ENCODE measurements around the gene BMPR1B. TPM values are rescaled to one million over a fixed set of nuclear protein-coding genes. Genes with fewer than 3 reads are reported as not detected.

BMPR1B gene
- total RNA-seq, 4 donors from 2014 or later, result 0.46 to 1.3 (median 0.88) TPM

- intact Hi-C loops (cut with DNase I; ENCODE audit: low total_unique reads), result no loop called here
- no peak for TF ChIP-seq POLR2A (IDR thresholded peaks at IDR 0.05)
- no peak for TF ChIP-seq CTCF (IDR thresholded peaks at IDR 0.05)
- DNase-seq (ENCODE audit: low spot score in 2 of 2), result no peak
Measured at GRCh38 chr4:94882756-94883155, 125.0 kb downstream of the BMPR1B start.

GRCh38 chr4:94887027-94887426, 129.3 kb downstream of the BMPR1B start:
- intact Hi-C loops (cut with DNase I; ENCODE audit: low total_unique reads), result no loop called here
- TF ChIP-seq CTCF (IDR thresholded peaks at IDR 0.05), result no peak
- TF ChIP-seq POLR2A (IDR thresholded peaks at IDR 0.05), result no peak
- no peak overlapping the region for H3K4me3 ChIP-seq (ENCODE audit: low read depth, poor library complexity, severe bottlenecking)
- 85 to 86% methylated on average over 3 of the region's 3 CpGs for WGBS, 2 donors
- no peak for DNase-seq (ENCODE audit: low spot score in 2 of 2)

More at GRCh38 chr4:94882756-94883155, 125.0 kb downstream of the BMPR1B start:
- 74 to 86% methylated on average over 2 of the region's 2 CpGs for WGBS, 2 donors
- no peak overlapping the region for H3K4me3 ChIP-seq (ENCODE audit: low read depth, poor library complexity, severe bottlenecking)

GRCh38 chr4:94889523-94889922, 131.8 kb downstream of the BMPR1B start:
- TF ChIP-seq POLR2A (IDR thresholded peaks at IDR 0.05), result no peak
- TF ChIP-seq CTCF (IDR thresholded peaks at IDR 0.05), result no peak
- WGBS, 2 donors, result 70 to 71% methylated on average over 1 of the region's 1 CpG
- intact Hi-C loops (cut with DNase I; ENCODE audit: low total_unique reads), result no loop called here
- no peak overlapping the region for H3K4me3 ChIP-seq (ENCODE audit: low read depth, poor library complexity, severe bottlenecking)
- DNase-seq (ENCODE audit: low spot score in 2 of 2), result no peak

- H3K4me3 ChIP-seq (ENCODE audit: low read depth, poor library complexity, severe bottlenecking), result no peak overlapping the region
- 49 to 56% methylated on average over 3 of the region's 3 CpGs for WGBS, 2 donors
- no peak for DNase-seq (ENCODE audit: low spot score in 2 of 2)
- no peak for TF ChIP-seq CTCF (IDR thresholded peaks at IDR 0.05)
- TF ChIP-seq POLR2A (IDR thresholded peaks at IDR 0.05), result no peak
- intact Hi-C loops (cut with DNase I; ENCODE audit: low total_unique reads), result no loop called here
Measured at GRCh38 chr4:94889946-94890345, 132.2 kb downstream of the BMPR1B start.

GRCh38 chr4:94890579-94890978, 132.8 kb downstream of the BMPR1B start:
- intact Hi-C loops (cut with DNase I; ENCODE audit: low total_unique reads), result no loop called here
- TF ChIP-seq CTCF (IDR thresholded peaks at IDR 0.05), result no peak
- TF ChIP-seq POLR2A (IDR thresholded peaks at IDR 0.05), result no peak
- H3K4me3 ChIP-seq (ENCODE audit: low read depth, poor library complexity, severe bottlenecking), result no peak overlapping the region
- 65 to 88% methylated on average over 3 of the region's 3 CpGs for WGBS, 2 donors
- no peak for DNase-seq (ENCODE audit: low spot score in 2 of 2)

GRCh38 chr4:94892051-94892450, 134.3 kb downstream of the BMPR1B start:
- H3K4me3 ChIP-seq (ENCODE audit: low read depth, poor library complexity, severe bottlenecking), result no peak overlapping the region
- intact Hi-C loops (cut with DNase I; ENCODE audit: low total_unique reads), result no loop called here
- no peak for DNase-seq (ENCODE audit: low spot score in 2 of 2)
- no peak for TF ChIP-seq POLR2A (IDR thresholded peaks at IDR 0.05)
- TF ChIP-seq CTCF (IDR thresholded peaks at IDR 0.05), result no peak
- 37 to 46% methylated on average over 7 of the region's 7 CpGs for WGBS, 2 donors

Data from lower leg skin (tissue), 4 donors.